ENCODE data around the gene SERPINB10.

SERPINB10 gene

GRCh38 chr18:63982361-63982760 lies 74.6 kb downstream of the SERPINB10 start:
- DNase-seq (ENCODE audit: low spot score) = no peak
